HL-60 (cell line): Measurements from ENCODE around the gene CFHR3.

ENCODE experiments used
- CTCF ChIP-seq: IDR thresholded peaks from one replicate; pipeline ENCODE4 v1.5.1; 2011; ENCODE audit warnings: low read length, control low read depth, inconsistent platforms; ENCODE audit not compliant: insufficient read depth
- GABPA ChIP-seq: IDR thresholded peaks from 2 replicates; pipeline ENCODE4 v1.6.1; 2012; ENCODE audit warnings: low read depth
- POLR2AphosphoS5 ChIP-seq: IDR thresholded peaks from 2 replicates; pipeline ENCODE4 v1.6.1; 2012; ENCODE audit warnings: low read depth

DNA sequence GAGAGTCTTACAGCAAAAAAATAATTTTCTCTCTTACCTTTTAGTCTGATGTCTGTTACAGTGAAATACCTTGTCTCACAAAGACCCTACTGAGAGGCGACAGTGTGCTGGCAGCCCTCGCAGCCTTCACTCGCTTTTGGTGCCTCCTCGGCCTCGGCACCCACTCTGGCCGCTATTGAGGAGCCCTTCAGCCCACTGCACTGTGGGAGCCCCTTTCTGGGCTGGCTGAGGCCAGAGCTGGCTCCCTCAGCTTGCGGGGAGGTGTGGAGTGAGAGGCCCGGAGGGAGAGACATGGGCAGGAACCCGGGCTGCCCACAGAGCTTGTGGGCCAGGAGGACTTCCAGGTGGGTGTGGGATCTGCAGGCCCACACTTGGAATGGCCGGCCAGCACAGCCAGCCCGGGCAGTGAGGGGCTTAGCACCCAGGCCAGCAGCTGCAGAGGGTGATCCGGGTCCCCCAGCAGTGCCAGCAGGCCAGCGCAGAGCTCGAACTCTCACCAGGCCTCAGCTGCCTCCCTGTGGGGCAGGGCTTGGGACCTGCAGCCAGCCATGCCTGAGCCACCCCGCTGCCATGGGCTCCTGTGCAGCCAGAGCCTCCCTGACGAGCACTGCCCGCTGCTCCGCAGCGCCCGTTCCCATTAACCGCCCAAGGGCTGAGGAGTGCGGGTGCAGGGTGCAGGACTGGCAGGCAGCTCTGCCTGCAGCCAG, 34.0 kb downstream of the CFHR3 start:
- TF ChIP-seq CTCF (no peak), POLR2AphosphoS5 (no peak), GABPA (no peak)
